KBM-7 (cell line): ENCODE measurements around the gene PCNT.
"Not testable (repeated sequence)": the region's sequence is repeated elsewhere in the genome, so short reads cannot be mapped to it uniquely, and the experiment has no call there.

Experiments
- DNase-seq: peaks from one replicate; pipeline ENCODE4 v3.0.0-alpha.2; 2015
- in situ Hi-C: fragments of 300-500 bp; cut with MboI; formaldehyde crosslinking; loops from 2 replicates; pipeline ENCODE4 v1.14.3; 2020; ENCODE audit warnings: low sequenced_read_pairs, low pct_unique_long_range_greater_than_20kb, mixed read lengths

PCNT gene

DNA sequence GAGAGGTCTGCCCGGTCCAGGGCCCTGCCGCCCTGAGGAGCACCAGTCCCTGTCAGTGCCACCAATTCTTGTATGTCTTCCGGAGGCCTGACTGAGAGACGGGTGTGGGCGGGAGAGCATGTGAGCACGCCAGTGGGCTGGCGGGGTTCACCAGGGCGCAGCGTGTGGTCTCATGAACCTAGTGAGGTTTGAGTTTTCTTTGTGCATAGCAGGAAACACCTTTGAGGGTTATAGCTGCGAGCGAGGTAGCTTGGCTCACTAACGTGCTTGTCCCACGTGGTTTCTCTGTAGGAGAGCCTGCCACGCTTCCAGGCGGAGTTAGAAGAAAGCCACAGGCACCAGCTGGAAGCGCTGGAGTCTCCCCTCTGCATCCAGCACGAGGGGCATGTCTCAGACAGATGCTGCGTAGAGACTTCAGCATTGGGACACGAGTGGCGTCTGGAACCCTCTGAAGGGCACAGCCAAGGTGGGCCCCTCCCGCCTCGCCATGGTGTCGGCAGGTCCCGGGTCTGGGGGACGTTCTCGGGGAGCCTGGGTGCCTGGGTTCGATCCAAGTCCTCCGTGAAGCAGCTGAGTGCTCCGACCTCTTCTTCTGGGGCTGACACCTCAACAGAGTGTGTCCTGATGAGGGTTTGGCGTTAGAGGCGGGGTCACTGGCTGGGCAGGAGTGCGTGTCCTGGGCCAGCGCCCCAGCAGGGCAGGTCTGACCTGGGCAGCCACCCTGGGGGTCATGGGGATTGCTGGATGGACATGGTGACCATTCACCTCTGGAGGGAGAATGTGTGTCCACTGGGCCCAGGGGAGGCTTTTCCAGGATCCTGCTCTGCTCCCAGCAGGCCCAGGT, 31.4 kb downstream of the PCNT start:
- in situ Hi-C loops, result no loop called here
- no peak for DNase-seq

DNA sequence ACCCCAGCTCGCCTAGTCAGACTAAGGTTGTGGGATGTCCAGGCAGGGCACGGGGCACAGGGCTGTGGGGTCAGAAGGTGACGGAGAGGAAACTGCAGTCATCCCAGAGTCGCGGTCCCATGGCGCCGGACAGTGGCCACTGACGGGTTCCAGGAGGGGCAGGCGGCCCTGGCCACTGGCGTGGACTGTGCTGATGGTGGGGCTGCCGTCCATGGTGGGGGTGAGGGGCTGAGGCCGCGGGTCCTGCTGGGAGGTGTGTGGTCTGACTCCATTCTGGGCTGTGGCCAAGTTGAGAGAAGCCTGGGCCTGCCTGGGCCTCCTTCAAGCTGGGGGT, 32.0 kb downstream of the PCNT start:
- in situ Hi-C loops, result no loop called here
- no peak for DNase-seq

DNA sequence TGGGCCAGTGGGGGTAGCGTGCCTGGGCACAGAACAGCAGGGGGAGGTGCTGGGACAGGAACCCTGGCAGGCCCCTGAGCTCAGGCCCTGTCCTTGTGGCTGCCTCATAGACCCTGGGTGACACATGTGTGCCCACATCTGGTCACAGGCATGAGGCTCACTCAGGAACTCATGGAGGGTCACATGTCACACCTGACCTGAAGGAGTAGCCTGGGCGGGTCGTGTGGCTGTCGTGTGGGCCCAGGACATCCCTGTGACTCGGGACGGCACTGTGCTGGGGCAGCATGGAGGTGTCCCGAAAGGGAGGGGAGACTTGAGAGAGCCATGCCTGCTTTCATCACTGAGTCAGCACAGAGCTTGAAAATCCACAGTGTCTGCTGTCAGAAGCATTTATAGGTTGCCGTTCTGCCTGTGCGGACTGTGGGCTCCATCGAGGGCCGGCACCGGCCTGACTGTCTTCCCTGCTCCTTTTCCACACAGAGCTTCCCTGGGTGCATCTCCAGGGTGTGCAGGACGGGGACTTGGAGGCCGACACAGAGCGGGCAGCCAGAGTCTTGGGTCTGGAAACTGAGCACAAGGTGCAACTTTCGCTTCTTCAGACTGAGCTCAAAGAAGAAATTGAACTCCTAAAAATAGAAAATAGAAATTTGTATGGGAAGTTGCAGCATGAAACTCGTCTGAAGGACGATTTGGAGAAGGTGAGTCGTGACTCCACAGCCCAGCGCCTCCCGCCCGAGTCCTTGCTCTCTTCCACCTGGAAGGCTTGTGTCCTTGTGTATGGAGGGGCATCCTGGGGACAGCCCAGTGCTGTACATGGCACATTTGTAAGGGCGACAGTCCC, 32.8 kb downstream of the PCNT start:
- in situ Hi-C loops, result no loop called here
- no peak for DNase-seq

GRCh38 chr21:46357335-46357604, 33.3 kb downstream of the PCNT start:
- DNase-seq, result no peak
- in situ Hi-C loops, result no loop called here

DNA sequence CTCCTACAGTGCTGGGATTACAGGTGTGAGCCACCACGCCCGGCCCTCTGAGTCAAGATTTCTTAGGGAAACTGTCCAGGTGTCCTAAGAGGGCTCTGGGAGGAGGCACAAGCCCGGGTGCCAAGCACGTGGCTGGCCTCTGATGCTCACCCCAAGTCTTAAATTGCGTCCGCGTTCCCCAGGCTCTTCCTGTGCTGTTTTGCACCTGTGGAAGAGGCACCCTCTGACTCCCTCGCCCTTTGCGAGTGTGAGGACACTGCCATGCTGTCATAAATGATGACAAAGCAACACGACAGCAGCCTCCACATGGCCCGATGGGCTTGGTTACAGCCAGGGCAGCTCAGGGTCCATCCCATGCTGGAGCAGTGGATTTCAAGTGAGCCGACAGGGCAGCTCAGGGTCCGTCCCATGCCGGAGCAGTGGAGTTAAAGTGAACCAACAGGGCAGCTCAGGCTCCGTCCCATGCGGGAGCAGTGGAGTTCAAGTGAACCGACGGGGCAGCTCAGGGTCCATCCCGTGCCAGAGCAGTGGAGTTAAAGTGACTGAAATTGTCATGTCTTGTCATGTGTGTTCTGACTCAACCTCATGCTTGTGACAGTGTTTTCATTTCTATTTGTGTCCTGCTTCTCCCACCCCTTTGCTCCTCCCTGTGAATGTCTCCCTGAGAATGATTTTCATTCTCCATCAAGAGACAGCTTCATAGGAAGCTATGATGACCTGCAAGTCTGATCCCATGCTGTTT, 33.9 kb downstream of the PCNT start:
- in situ Hi-C loops, result no loop called here
- DNase-seq, result no peak

DNA sequence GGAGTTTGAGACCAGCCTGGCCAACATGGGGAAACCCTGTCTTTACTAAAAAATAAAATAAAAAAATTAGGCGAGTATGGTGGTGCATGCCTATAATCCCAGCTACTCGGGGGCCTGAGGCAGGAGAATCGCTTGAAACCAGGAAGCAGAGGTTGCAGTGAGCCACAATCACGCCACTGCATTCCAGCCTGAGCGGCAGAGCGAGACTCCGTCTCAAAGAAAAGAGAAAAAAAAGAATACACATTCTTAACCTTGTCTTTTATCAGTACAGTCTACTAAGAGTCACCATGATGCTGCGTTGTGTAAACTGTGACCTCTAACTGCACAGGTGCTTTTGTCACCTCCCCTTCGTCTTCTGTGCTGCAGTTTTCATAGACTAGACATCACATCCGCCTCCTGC, 37.2 kb downstream of the PCNT start:
- in situ Hi-C loops, result no loop called here
- no peak for DNase-seq

DNA sequence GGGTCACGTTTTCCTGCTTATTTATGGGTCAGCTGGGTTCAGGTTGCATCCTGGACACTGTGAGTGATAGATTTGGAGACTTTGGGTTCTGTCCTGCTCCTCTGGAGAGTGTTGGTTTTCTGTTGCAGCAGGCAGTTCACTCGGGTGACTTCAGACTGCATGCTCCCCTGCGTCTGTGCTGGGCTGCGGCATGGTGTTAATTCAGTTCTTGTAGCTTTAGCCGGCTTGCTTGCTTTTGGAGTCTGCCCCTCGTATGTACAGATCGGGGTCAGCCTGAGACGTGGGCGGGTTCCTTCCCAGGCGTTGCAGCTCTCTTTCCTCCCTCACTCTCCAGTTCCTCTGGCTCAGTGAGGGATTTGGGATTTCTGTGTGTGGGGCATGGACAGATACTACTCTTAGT, 38.0 kb downstream of the PCNT start:
- DNase-seq, result no peak
- in situ Hi-C loops, result no loop called here

- in situ Hi-C loops, result no loop called here
These were observed 39.0 kb downstream of the PCNT start for GRCh38 chr21:46362946-46363345.

GRCh38 chr21:46363698-46364097, 39.7 kb downstream of the PCNT start:
- in situ Hi-C loops, result no loop called here

More at GRCh38 chr21:46362946-46363345, 39.0 kb downstream of the PCNT start:
- DNase-seq, result no peak

DNA sequence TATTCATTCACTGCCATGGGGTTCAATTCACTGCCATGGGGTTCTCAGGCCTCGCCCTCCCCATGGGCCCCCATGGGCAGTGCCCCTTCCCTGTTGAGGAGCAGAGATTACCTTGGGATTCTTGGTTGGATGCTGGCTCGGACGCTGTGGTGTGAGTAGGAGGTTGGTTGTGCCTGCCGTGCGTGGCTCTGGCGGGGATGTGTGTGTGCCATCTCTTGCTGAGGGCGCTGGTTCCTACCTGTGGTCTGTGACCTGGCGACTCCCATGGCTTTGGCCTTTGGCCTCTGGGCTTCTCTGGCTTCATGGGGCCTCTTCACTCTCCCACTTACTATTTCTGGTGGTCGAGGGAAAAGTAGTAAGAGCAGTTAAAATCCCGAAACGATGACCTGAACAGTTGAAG, 42.1 kb downstream of the PCNT start:
- no peak for DNase-seq
- in situ Hi-C loops, result no loop called here

More at GRCh38 chr21:46363698-46364097, 39.7 kb downstream of the PCNT start:
- no peak for DNase-seq

DNA sequence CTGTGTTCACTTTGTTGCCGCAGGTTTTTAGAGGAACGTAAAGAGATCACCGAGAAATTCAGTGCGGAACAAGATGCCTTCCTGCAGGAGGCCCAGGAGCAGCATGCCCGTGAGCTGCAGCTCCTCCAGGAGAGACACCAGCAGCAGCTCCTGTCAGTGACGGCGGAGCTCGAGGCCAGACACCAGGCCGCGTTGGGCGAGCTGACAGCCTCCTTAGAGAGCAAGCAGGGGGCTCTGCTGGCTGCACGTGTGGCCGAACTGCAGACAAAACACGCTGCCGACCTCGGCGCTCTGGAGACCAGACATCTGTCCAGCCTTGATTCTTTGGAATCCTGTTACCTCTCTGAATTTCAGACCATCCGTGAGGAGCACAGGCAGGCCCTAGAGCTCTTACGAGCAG, 42.6 kb downstream of the PCNT start:
- in situ Hi-C loops, result no loop called here

GRCh38 chr21:46366966-46367365, 43.0 kb downstream of the PCNT start:
- in situ Hi-C loops, result no loop called here
- DNase-seq, result no peak

More for the DNA sequence above, 42.6 kb downstream of the PCNT start:
- no peak for DNase-seq

- DNase-seq, result peak; percentile 58
- in situ Hi-C loops, result no loop called here
These were observed 44.8 kb downstream of the PCNT start for GRCh38 chr21:46368533-46369285.

- DNase-seq, result peak; percentile 67
- in situ Hi-C loops, result no loop called here
These were observed 45.7 kb downstream of the PCNT start for GRCh38 chr21:46369520-46370235.

DNA sequence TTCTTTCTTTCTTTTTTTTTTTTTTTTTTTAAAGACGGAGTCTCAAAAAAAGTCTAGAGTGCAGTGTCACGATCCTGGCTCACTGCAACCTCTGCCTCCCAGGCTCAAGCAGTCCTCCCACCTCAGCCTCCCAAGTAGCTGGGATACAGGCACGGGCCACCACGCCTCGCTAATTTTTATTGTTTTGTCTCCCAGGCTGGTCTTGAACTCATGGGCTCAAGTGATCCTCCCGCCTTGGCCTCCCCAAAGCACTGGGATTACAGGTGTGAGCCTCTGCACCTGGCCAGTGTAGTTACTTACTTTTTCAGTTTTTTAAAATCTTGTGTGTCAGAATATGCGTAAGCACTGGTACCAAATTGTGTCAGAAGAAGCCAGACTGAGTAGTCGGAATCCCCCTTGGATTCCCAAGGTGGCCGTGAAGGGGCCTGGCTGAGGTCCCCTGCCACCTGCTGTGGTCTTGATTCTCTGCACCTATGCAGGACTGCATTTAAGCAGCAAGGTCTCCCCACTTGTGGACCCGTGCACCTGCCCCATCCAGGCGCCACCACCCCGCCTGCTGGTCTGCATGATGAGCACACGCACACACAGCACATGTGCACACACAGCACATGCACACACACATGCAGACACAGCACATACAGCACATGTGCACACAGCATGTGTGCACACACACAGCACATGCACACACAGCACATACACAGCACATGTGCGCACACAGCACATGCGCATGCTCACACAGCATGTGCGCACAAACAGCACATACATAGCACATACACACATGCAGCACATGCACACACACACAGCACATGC, 47.5 kb downstream of the PCNT start:
- in situ Hi-C loops, result no loop called here
- DNase-seq, result no peak

DNA sequence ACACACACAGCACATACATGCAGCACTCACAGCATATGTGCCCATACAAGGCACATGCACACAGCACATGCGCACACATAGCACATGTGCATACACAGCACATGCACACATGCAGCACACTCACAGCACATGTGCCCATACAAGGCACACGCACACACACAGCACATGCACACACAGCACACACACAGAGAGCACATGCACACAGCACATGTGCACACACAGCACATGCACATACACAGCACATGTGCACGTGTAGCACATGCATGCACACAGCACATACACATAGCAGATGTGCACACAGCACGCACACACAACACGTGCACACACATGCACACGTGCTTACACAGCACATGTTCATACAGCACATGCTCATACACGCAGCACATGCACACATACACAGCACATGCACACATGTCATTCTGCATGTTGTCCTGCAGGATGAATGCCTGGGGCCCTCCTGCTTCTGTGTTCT, 48.1 kb downstream of the PCNT start:
- no peak for DNase-seq
- in situ Hi-C loops, result no loop called here

- DNase-seq, in situ Hi-C loops: not testable (repeated sequence)
These were observed 49.0 kb downstream of the PCNT start for GRCh38 chr21:46372947-46373346.
